ENCODE data around the gene ZSCAN16. TPM values are rescaled to one million over a fixed set of nuclear protein-coding genes. Genes with fewer than 3 reads are reported as not detected.

ZSCAN16 gene
- total and polyA plus RNA-seq, 9 of the 15 experiments (the other 6 are each of a cell fraction or from before 2014, with no cell fraction given): 0.08 TPM; not detected in 8

DNA sequence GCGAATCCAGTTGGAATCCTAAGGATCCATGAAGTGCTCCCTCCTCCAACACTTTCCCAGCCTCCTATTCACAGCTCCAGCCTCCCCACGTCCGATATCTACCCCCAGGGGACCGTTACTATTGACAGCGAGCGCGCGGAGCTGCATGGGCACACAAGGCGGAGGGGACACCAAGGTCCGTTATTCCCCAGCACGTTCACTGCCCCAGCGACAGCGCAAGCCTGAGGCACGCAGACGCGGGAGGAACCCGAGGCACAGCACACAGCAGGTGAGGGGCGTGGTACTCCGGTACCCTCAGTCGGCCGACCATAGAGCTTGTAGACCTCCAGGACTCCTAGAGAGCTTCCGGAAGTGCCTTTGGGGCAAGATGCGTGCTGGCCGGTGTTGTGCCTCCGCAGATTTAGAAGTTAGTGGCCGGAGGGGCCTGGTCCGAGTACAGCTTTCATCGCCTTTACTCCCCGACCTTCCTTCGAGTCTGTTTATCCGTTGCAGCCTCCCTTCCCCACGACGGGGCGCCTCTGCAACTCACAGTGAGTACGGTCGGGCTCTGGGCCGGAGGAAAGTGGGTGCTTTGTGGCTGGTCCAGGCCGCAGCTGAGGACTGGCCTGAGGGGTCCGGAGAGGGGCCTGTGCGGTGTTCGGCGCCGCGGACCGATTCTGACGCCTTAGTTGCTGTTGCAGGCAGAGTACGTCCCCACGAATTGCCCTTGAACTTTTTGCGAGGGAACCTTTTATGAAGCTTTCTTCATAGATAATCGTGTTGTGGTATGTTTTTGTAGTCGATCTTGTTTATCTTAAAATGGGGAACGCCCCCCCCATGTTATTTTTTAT lies 17.3 kb downstream of the ZSCAN16 start, which contains the start of gene ZKSCAN8 (continued):
- TF ChIP-seq, protein P1, sequence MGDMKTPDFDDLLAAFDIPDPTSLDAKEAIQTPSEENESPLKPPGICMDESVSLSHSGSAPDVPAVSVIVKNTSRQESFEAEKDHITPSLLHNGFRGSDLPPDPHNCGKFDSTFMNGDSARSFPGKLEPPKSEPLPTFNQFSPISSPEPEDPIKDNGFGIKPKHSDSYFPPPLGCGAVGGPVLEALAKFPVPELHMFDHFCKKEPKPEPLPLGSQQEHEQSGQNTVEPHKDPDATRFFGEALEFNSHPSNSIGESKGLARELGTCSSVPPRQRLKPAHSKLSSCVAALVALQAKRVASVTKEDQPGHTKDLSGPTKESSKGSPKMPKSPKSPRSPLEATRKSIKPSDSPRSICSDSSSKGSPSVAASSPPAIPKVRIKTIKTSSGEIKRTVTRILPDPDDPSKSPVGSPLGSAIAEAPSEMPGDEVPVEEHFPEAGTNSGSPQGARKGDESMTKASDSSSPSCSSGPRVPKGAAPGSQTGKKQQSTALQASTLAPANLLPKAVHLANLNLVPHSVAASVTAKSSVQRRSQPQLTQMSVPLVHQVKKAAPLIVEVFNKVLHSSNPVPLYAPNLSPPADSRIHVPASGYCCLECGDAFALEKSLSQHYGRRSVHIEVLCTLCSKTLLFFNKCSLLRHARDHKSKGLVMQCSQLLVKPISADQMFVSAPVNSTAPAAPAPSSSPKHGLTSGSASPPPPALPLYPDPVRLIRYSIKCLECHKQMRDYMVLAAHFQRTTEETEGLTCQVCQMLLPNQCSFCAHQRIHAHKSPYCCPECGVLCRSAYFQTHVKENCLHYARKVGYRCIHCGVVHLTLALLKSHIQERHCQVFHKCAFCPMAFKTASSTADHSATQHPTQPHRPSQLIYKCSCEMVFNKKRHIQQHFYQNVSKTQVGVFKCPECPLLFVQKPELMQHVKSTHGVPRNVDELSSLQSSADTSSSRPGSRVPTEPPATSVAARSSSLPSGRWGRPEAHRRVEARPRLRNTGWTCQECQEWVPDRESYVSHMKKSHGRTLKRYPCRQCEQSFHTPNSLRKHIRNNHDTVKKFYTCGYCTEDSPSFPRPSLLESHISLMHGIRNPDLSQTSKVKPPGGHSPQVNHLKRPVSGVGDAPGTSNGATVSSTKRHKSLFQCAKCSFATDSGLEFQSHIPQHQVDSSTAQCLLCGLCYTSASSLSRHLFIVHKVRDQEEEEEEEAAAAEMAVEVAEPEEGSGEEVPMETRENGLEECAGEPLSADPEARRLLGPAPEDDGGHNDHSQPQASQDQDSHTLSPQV (IDR thresholded peaks at IDR 0.05): 0 out of 2 replicates have a peak, but pooled peaks have one; percentile 26
- TF ChIP-seq PHF21A (IDR thresholded peaks at IDR 0.05; ENCODE audit: borderline replicate concordance, low read depth) (peak; percentile 75; the same call in 1 of the 2 replicates), RUNX1 (IDR thresholded peaks at IDR 0.05; ENCODE audit: low read depth) (peak; percentile 34; the same call in 1 of the 2 replicates), ZBTB17 (CRISPR knock-in tag; IDR thresholded peaks at IDR 0.05) (peak; percentile 43; the same call in 1 of the 2 replicates), ZNF717 (CRISPR knock-in tag; IDR thresholded peaks at IDR 0.05) (no peak), MYBL2 (IDR thresholded peaks at IDR 0.05; ENCODE audit: low read depth) (peak; percentile 69; the same call in 1 of the 2 replicates), MYBL2 (CRISPR knock-in tag; IDR thresholded peaks at IDR 0.05; ENCODE audit: borderline replicate concordance) (no peak), SMC3 (conservative IDR thresholded peaks at IDR 0.05; ENCODE audit: insufficient read depth, low read depth, low read length) (0 out of 2 replicates have a peak, but pooled peaks have one; percentile 7), FOXA3 (CRISPR knock-in tag; conservative IDR thresholded peaks at IDR 0.05 in 1 of 2, IDR thresholded peaks at IDR 0.05 in 1 of 2) (0 out of 4 replicates have a peak, but pooled peaks of 1 of the 2 experiments have one; percentile 33), FOS (IDR thresholded peaks at IDR 0.05; ENCODE audit: extremely low read depth, insufficient read length) (no peak), ELF2 (CRISPR knock-in tag; IDR thresholded peaks at IDR 0.05) (peak; percentile 88), SRF (CRISPR knock-in tag; IDR thresholded peaks at IDR 0.05) (peak in 1 of 2 experiments; percentile 81; a peak in 2 of 4 replicates), ZNF583 (CRISPR knock-in tag; IDR thresholded peaks at IDR 0.05) (0 out of 2 replicates have a peak, but pooled peaks have one; percentile 48)
- TF ChIP-seq, protein P2, sequence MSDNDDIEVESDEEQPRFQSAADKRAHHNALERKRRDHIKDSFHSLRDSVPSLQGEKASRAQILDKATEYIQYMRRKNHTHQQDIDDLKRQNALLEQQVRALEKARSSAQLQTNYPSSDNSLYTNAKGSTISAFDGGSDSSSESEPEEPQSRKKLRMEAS (CRISPR knock-in tag; IDR thresholded peaks at IDR 0.05): peak; percentile 77
- TF ChIP-seq, protein P3, sequence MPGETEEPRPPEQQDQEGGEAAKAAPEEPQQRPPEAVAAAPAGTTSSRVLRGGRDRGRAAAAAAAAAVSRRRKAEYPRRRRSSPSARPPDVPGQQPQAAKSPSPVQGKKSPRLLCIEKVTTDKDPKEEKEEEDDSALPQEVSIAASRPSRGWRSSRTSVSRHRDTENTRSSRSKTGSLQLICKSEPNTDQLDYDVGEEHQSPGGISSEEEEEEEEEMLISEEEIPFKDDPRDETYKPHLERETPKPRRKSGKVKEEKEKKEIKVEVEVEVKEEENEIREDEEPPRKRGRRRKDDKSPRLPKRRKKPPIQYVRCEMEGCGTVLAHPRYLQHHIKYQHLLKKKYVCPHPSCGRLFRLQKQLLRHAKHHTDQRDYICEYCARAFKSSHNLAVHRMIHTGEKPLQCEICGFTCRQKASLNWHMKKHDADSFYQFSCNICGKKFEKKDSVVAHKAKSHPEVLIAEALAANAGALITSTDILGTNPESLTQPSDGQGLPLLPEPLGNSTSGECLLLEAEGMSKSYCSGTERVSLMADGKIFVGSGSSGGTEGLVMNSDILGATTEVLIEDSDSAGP (CRISPR knock-in tag; IDR thresholded peaks at IDR 0.05): 0 out of 2 replicates have a peak, but pooled peaks have one; percentile 44
- TF ChIP-seq, protein P4, sequence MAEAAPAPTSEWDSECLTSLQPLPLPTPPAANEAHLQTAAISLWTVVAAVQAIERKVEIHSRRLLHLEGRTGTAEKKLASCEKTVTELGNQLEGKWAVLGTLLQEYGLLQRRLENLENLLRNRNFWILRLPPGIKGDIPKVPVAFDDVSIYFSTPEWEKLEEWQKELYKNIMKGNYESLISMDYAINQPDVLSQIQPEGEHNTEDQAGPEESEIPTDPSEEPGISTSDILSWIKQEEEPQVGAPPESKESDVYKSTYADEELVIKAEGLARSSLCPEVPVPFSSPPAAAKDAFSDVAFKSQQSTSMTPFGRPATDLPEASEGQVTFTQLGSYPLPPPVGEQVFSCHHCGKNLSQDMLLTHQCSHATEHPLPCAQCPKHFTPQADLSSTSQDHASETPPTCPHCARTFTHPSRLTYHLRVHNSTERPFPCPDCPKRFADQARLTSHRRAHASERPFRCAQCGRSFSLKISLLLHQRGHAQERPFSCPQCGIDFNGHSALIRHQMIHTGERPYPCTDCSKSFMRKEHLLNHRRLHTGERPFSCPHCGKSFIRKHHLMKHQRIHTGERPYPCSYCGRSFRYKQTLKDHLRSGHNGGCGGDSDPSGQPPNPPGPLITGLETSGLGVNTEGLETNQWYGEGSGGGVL (CRISPR knock-in tag; IDR thresholded peaks at IDR 0.05): no peak
- TF ChIP-seq, protein P5, sequence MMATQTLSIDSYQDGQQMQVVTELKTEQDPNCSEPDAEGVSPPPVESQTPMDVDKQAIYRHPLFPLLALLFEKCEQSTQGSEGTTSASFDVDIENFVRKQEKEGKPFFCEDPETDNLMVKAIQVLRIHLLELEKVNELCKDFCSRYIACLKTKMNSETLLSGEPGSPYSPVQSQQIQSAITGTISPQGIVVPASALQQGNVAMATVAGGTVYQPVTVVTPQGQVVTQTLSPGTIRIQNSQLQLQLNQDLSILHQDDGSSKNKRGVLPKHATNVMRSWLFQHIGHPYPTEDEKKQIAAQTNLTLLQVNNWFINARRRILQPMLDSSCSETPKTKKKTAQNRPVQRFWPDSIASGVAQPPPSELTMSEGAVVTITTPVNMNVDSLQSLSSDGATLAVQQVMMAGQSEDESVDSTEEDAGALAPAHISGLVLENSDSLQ (IDR thresholded peaks at IDR 0.05): 0 out of 2 replicates have a peak, but pooled peaks have one; percentile 36
